HG03575 (cell line): ENCODE results near the gene GABBR1.

Experiments
- ATAC-seq: cut with Tn5 transposase; IDR thresholded peaks from one replicate; pipeline ENCODE4 v1.9.1; 2021; ENCODE audit not compliant: unreplicated experiment, insufficient number of reproducible peaks, low FRiP score; ENCODE audit errors: extremely low read depth

Gene GABBR1

GRCh38 chr6:29626948-29627754, 5.8 kb downstream of the GABBR1 start:
- ATAC-seq: no peak

- ATAC-seq: no peak
These were observed 7.5 kb downstream of the GABBR1 start for GRCh38 chr6:29625337-29625930.

- ATAC-seq: no peak
These were observed 8.4 kb downstream of the GABBR1 start for GRCh38 chr6:29624520-29624961.

- no peak for ATAC-seq
These were observed 12.4 kb downstream of the GABBR1 start for GRCh38 chr6:29620630-29621029.

- ATAC-seq: no peak
These were observed 13.3 kb downstream of the GABBR1 start for GRCh38 chr6:29619578-29620160.

GRCh38 chr6:29617782-29618554, 15.0 kb downstream of the GABBR1 start:
- ATAC-seq: no peak

- no peak for ATAC-seq
These were observed 21.6 kb downstream of the GABBR1 start for GRCh38 chr6:29611426-29611825.

GRCh38 chr6:29610540-29610939, 22.4 kb downstream of the GABBR1 start:
- ATAC-seq: no peak

GRCh38 chr6:29608131-29608530, 24.9 kb downstream of the GABBR1 start:
- no peak for ATAC-seq

- ATAC-seq: no peak
These were observed 29.1 kb downstream of the GABBR1 start for GRCh38 chr6:29603930-29604329.

GRCh38 chr6:29603456-29603855, 29.5 kb downstream of the GABBR1 start:
- ATAC-seq: no peak

- ATAC-seq: no peak
These were observed 30.2 kb downstream of the GABBR1 start for GRCh38 chr6:29602564-29603361.

- no peak for ATAC-seq
These were observed 34.7 kb downstream of the GABBR1 start for GRCh38 chr6:29598172-29598747.

GRCh38 chr6:29597184-29597583, 35.8 kb downstream of the GABBR1 start:
- no peak for ATAC-seq

GRCh38 chr6:29596381-29596900, 36.5 kb downstream of the GABBR1 start:
- ATAC-seq: no peak

- no peak for ATAC-seq
These were observed 39.7 kb downstream of the GABBR1 start for GRCh38 chr6:29593199-29593855.

- ATAC-seq: no peak
These were observed 41.3 kb downstream of the GABBR1 start for GRCh38 chr6:29591677-29592076.
